Stimulated activated CD8-positive, alpha-beta memory T cell treated with anti-CD3 and anti-CD28 coated beads, Interleukin-4, amount 100 ng/mL, for 4 hours (primary cell): ENCODE results near the gene CNN3.

ENCODE experiments used
- DNase-seq, 2 donors: peaks; one replicate each; pipeline ENCODE4 v3.0.0-alpha.2; 2020; ENCODE audit warnings: low read depth in 2 of 2, low spot score in 1 of 2

The CNN3 gene

GRCh38 chr1:94888201-94888600 is 38.7 kb downstream of the CNN3 start:
- no peak for DNase-seq

- no peak for DNase-seq
These were observed 39.2 kb downstream of the CNN3 start for GRCh38 chr1:94887603-94888171.

GRCh38 chr1:94887106-94887505 is 39.8 kb downstream of the CNN3 start:
- DNase-seq = no peak

- no peak for DNase-seq
These were observed 40.5 kb downstream of the CNN3 start for GRCh38 chr1:94886361-94886760.

GRCh38 chr1:94884507-94884906 is 42.4 kb downstream of the CNN3 start:
- no peak for DNase-seq

- no peak for DNase-seq
These were observed 42.8 kb downstream of the CNN3 start for GRCh38 chr1:94884106-94884505.

- DNase-seq = no peak
These were observed 43.2 kb downstream of the CNN3 start for GRCh38 chr1:94883691-94884090.

- DNase-seq = no peak
These were observed 48.6 kb downstream of the CNN3 start for GRCh38 chr1:94878329-94878728.

- DNase-seq = no peak
These were observed 50.5 kb downstream of the CNN3 start for GRCh38 chr1:94876362-94876761.

GRCh38 chr1:94875794-94876193 is 51.1 kb downstream of the CNN3 start:
- no peak for DNase-seq

GRCh38 chr1:94874423-94874822 is 52.5 kb downstream of the CNN3 start:
- no peak for DNase-seq

GRCh38 chr1:94873520-94874351 is 53.2 kb downstream of the CNN3 start:
- no peak for DNase-seq

- DNase-seq = no peak
These were observed 54.0 kb downstream of the CNN3 start for GRCh38 chr1:94872771-94873495.

- no peak for DNase-seq
These were observed 55.9 kb downstream of the CNN3 start for GRCh38 chr1:94871031-94871430.

GRCh38 chr1:94866164-94866807 is 60.6 kb downstream of the CNN3 start:
- DNase-seq = no peak

GRCh38 chr1:94865360-94865759 is 61.5 kb downstream of the CNN3 start:
- no peak for DNase-seq

- DNase-seq = no peak
These were observed 62.1 kb downstream of the CNN3 start for GRCh38 chr1:94864821-94865220.

GRCh38 chr1:94863919-94864318 is 63.0 kb downstream of the CNN3 start:
- DNase-seq = no peak

GRCh38 chr1:94863297-94863911 is 63.5 kb downstream of the CNN3 start:
- DNase-seq = no peak

GRCh38 chr1:94862718-94863117 is 64.2 kb downstream of the CNN3 start:
- no peak for DNase-seq

- DNase-seq = no peak
These were observed 67.7 kb downstream of the CNN3 start for GRCh38 chr1:94859174-94859573.
